Measurements from ENCODE around the gene CDX1. TPM values are rescaled to one million over a fixed set of nuclear protein-coding genes. Genes with fewer than 3 reads are reported as not detected.

The CDX1 gene
- total and polyA plus RNA-seq, 2 of the 8 experiments (the other 6 are each of a cell fraction or from before 2014, with no cell fraction given): not detected

DNA sequence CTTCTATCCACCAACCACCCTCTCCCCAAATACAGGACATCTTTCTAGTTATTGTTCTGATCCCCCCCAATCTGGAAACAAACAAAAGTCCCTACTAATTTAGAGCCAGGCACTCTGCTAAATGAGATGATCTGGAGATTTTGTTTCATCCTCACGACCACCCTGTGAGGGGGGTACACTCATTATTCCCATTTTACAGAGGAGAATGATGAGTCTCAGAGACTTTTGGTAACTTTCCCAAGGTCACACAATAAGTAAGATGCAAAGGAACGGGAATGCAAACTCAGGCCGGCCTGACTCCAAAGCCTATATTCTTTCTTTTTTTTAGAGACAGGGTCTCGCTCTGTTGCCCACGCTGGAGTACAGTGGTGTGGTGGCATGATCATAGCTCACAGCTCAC, 20.3 kb upstream of the CDX1 start:
- Histone ChIP-seq H3K79me1 (ENCODE audit: low read depth, low read length) (no peaks in the 10 kb centered on the region; the same call in 1 of the 2 replicates), H2AK5ac (ENCODE audit: low read depth, low read length) (peak overlapping the region; percentile 82; the same call in 1 of the 2 replicates), H3K4me1 (replicated peaks in 1 of 4; ENCODE audit: control insufficient read depth in 3 of 4, insufficient read depth in 4 of 4, low read length in 3 of 4) (peaks cover 0 to 14% (median 8%) of the 10 kb centered on the region in 4 experiments; a peak in 6 of 7 replicates), H2BK15ac (ENCODE audit: low read length) (no peak overlapping the region), H3K18ac (ENCODE audit: extremely low read depth, low read length) (no peak overlapping the region), H2BK20ac (ENCODE audit: low read length) (no peak overlapping the region), H3K23ac (ENCODE audit: insufficient read length) (no peak overlapping the region), H3K27me3 (replicated peaks in 1 of 4; ENCODE audit: control insufficient read depth in 3 of 4, extremely low read depth in 1 of 4, insufficient read depth in 3 of 4, low read length in 3 of 4) (no peaks in the 10 kb centered on the region; a peak in 1 of 7 replicates), H3K79me2 (ENCODE audit: control insufficient read depth in 1 of 2, insufficient read depth in 2 of 2, low read length in 2 of 2) (no peaks in the 10 kb centered on the region), H4K5ac (ENCODE audit: insufficient read length, low read depth, low read length) (no peak overlapping the region), H3K56ac (replicated peaks; ENCODE audit: insufficient read length, low read depth, low read length) (no peak overlapping the region), H2BK12ac (ENCODE audit: low read depth, low read length) (no peak overlapping the region), H3K36me3 (ENCODE audit: control insufficient read depth in 2 of 4, insufficient read depth in 4 of 4, low read length in 3 of 4) (no peaks in the 10 kb centered on the region), H2BK5ac (ENCODE audit: low read depth, low read length) (no peak overlapping the region), H2AFZ (ENCODE audit: low read length) (no peak overlapping the region), H4K20me1 (replicated peaks in 1 of 2; ENCODE audit: control insufficient read depth in 1 of 2, insufficient read depth in 2 of 2, low read length in 2 of 2) (no peaks in the 10 kb centered on the region), H2BK120ac (replicated peaks; ENCODE audit: low read depth, low read length) (no peak overlapping the region), H3K23me2 (ENCODE audit: low read depth, low read length) (no peaks in the 10 kb centered on the region), H3K4me2 (ENCODE audit: insufficient read depth in 1 of 2, low read depth in 2 of 2, low read length in 2 of 2) (no peak overlapping the region), H3K9ac (replicated peaks in 1 of 4; ENCODE audit: extremely low read depth in 1 of 4, low read depth in 3 of 4, low read length in 3 of 4) (no peak overlapping the region), H3K27ac (ENCODE audit: low read depth, low read length) (no peak overlapping the region), H3K9me3 (ENCODE audit: insufficient read depth in 2 of 2, low read depth in 1 of 2, low read length in 1 of 2) (no peaks in the 10 kb centered on the region), H3K4ac (replicated peaks; ENCODE audit: insufficient read length, low read depth, low read length) (no peak overlapping the region), H4K91ac (replicated peaks; ENCODE audit: insufficient read length, low read length) (no peak overlapping the region), H4K8ac (ENCODE audit: extremely low read depth, insufficient read depth, low read length) (no peak overlapping the region), H3K14ac (ENCODE audit: insufficient read length) (no peak overlapping the region), H3K4me3 (ENCODE audit: extremely low read depth in 1 of 4, insufficient read depth in 2 of 4, low read depth in 3 of 4, low read length in 4 of 4) (no peak overlapping the region)
- ChIA-PET POLR2A (ENCODE audit: partially characterized antibody) (interaction anchor here (1.3 kb wide), 1 partner anchor 24 kb away, joined by 4 read pairs; no protein-coding TSS in a partner anchor), CTCF (ENCODE audit: partially characterized antibody) (interaction anchor here (0.6 to 13.1 kb wide), 11 partner anchors 8 to 77 kb away, joined by 3 to 188 read pairs (median 5); partner anchors contain the start of gene PDGFRB)
- DNase-seq (ENCODE audit: low read depth in 1 of 2, low spot score in 2 of 2) (no peak), FAIRE-seq (no peak)
- 95% methylated on average over 5 of the region's 5 CpGs; no CpG with 5 or more reads in 1 of the 2 experiments for WGBS, 2 experiments (ENCODE audit: extremely low coverage in 1 of 2, insufficient coverage in 1 of 2, insufficient read length in 1 of 2, insufficient replicate concordance in 2 of 2, low coverage in 1 of 2, low lambda C conversion rate in 2 of 2, missing lambda C conversion rate in 1 of 2)
- no peak for TF ChIP-seq USF2 (IDR thresholded peaks at IDR 0.05; ENCODE audit: low read length)
- TF ChIP-seq RNF2 (IDR thresholded peaks at IDR 0.05; ENCODE audit: borderline replicate concordance, low read depth, low read length, missing control alignments, poor library complexity, severe bottlenecking): no peak

All from H1 (cell line).